Measurements from ENCODE around the gene HIRIP3. TPM values are rescaled to one million over a fixed set of nuclear protein-coding genes. Genes with fewer than 3 reads are reported as not detected.

The HIRIP3 gene
- total and polyA plus RNA-seq, 2 of the 13 experiments (the other 11 are each of a cell fraction or from before 2014, with no cell fraction given), result 12.6 to 17.2 TPM

GRCh38 chr16:29973384-29974246 lies 21.8 kb downstream of the HIRIP3 start, which contains the start of gene TAOK2 (continued):
- TF ChIP-seq MXD1 (CRISPR knock-in tag; IDR thresholded peaks at IDR 0.05) (peak; percentile 82), FOSL1 (CRISPR knock-in tag; IDR thresholded peaks at IDR 0.05; ENCODE audit: borderline replicate concordance) (no peak), DZIP1 (CRISPR knock-in tag; IDR thresholded peaks at IDR 0.05) (peak; percentile 86; the same call in 1 of the 2 replicates), GMEB1 (CRISPR knock-in tag; IDR thresholded peaks at IDR 0.05; ENCODE audit: borderline replicate concordance) (peak; percentile 85), ZBTB46 (CRISPR knock-in tag; IDR thresholded peaks at IDR 0.05; ENCODE audit: borderline replicate concordance) (peak; percentile 50; the same call in 1 of the 2 replicates), THRA (CRISPR knock-in tag; IDR thresholded peaks at IDR 0.05; ENCODE audit: borderline replicate concordance) (no peak), FOXC1 (CRISPR knock-in tag; IDR thresholded peaks at IDR 0.05; ENCODE audit: borderline replicate concordance) (peak; percentile 65; the same call in 1 of the 2 replicates), ZNF367 (CRISPR knock-in tag; IDR thresholded peaks at IDR 0.05; ENCODE audit: borderline replicate concordance) (no peak)
- TF ChIP-seq, protein P1, sequence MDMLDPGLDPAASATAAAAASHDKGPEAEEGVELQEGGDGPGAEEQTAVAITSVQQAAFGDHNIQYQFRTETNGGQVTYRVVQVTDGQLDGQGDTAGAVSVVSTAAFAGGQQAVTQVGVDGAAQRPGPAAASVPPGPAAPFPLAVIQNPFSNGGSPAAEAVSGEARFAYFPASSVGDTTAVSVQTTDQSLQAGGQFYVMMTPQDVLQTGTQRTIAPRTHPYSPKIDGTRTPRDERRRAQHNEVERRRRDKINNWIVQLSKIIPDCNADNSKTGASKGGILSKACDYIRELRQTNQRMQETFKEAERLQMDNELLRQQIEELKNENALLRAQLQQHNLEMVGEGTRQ (IDR thresholded peaks at IDR 0.05; ENCODE audit: low read depth, low read length), result no peak
- TF ChIP-seq, protein P1 (CRISPR knock-in tag; IDR thresholded peaks at IDR 0.05; ENCODE audit: borderline replicate concordance), result no peak
- TF ChIP-seq, protein P2, sequence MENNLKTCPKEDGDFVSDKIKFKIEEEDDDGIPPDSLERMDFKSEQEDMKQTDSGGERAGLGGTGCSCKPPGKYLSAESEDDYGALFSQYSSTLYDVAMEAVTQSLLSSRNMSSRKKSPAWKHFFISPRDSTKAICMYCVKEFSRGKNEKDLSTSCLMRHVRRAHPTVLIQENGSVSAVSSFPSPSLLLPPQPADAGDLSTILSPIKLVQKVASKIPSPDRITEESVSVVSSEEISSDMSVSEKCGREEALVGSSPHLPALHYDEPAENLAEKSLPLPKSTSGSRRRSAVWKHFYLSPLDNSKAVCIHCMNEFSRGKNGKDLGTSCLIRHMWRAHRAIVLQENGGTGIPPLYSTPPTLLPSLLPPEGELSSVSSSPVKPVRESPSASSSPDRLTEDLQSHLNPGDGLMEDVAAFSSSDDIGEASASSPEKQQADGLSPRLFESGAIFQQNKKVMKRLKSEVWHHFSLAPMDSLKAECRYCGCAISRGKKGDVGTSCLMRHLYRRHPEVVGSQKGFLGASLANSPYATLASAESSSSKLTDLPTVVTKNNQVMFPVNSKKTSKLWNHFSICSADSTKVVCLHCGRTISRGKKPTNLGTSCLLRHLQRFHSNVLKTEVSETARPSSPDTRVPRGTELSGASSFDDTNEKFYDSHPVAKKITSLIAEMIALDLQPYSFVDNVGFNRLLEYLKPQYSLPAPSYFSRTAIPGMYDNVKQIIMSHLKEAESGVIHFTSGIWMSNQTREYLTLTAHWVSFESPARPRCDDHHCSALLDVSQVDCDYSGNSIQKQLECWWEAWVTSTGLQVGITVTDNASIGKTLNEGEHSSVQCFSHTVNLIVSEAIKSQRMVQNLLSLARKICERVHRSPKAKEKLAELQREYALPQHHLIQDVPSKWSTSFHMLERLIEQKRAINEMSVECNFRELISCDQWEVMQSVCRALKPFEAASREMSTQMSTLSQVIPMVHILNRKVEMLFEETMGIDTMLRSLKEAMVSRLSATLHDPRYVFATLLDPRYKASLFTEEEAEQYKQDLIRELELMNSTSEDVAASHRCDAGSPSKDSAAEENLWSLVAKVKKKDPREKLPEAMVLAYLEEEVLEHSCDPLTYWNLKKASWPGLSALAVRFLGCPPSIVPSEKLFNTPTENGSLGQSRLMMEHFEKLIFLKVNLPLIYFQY (CRISPR knock-in tag; IDR thresholded peaks at IDR 0.05; ENCODE audit: borderline replicate concordance), result no peak

Data from HepG2 (cell line).